MM.1S (cell line): ENCODE measurements around the gene TROAP.

Experiments used
- DNase-seq: peaks from one replicate; pipeline ENCODE4 v3.0.0-alpha.2; 2015
- H2AFZ ChIP-seq: fragments of 300-600 bp; sonication (generic); 2 replicates; pipeline ENCODE4 v1.6.0; 2016; ENCODE audit warnings: antibody characterized with exemption, low read length
- H3F3A ChIP-seq: fragments of 300-600 bp; sonication (generic); 2 replicates; pipeline ENCODE4 v1.6.1; 2016; ENCODE audit warnings: mild to moderate bottlenecking, antibody characterized with exemption, low read length, moderate library complexity, mixed read lengths; ENCODE audit not compliant: insufficient read depth
- H3K27ac ChIP-seq: fragments of 300-600 bp; sonication (generic); 2 replicates; pipeline ENCODE4 v1.5.1; 2016; ENCODE audit warnings: mild to moderate bottlenecking, low read length
- H3K27me3 ChIP-seq: fragments of 300-600 bp; sonication (generic); replicated peaks from 2 replicates; pipeline ENCODE4 v1.6.0; 2016; ENCODE audit warnings: low read length; ENCODE audit not compliant: insufficient read depth
- H3K36me3 ChIP-seq: fragments of 300-600 bp; sonication (generic); replicated peaks from 2 replicates; pipeline ENCODE4 v1.6.1; 2016; ENCODE audit warnings: mild to moderate bottlenecking, low read length, mixed read lengths; ENCODE audit not compliant: insufficient read depth
- H3K4me1 ChIP-seq: fragments of 300-600 bp; sonication (generic); 2 replicates; pipeline ENCODE4 v1.6.1; 2016; ENCODE audit warnings: low read length, mixed read lengths
- H3K4me2 ChIP-seq: fragments of 300-600 bp; sonication (generic); 2 replicates; pipeline ENCODE4 v1.6.0; 2016; ENCODE audit warnings: low read depth, low read length
- H3K4me3 ChIP-seq: fragments of 300-600 bp; sonication (generic); 2 replicates; pipeline ENCODE4 v1.5.1; 2016; ENCODE audit warnings: low read length, mixed read lengths
- H3K79me2 ChIP-seq: fragments of 300-600 bp; sonication (generic); 2 replicates; pipeline ENCODE4 v1.6.1; 2016; ENCODE audit warnings: mixed run types, low read length, mixed read lengths
- H3K9ac ChIP-seq: fragments of 300-600 bp; sonication (generic); 2 replicates; pipeline ENCODE4 v1.6.1; 2016; ENCODE audit warnings: low read length, mixed read lengths
- H3K9me2 ChIP-seq: fragments of 300-600 bp; sonication (generic); replicated peaks from 2 replicates; pipeline ENCODE4 v1.6.1; 2016; ENCODE audit warnings: mild to moderate bottlenecking, low read length, mixed read lengths; ENCODE audit not compliant: insufficient read depth
- H3K9me3 ChIP-seq: fragments of 300-600 bp; sonication (generic); replicated peaks from 2 replicates; pipeline ENCODE4 v1.6.1; 2016; ENCODE audit warnings: mild to moderate bottlenecking, low read length, mixed read lengths; ENCODE audit not compliant: insufficient read depth
- H4K20me1 ChIP-seq: fragments of 300-600 bp; sonication (generic); 2 replicates; pipeline ENCODE4 v1.6.1; 2016; ENCODE audit warnings: mild to moderate bottlenecking, low read length, moderate library complexity, mixed read lengths; ENCODE audit not compliant: insufficient read depth
- CTCF ChIP-seq: fragments of 300-600 bp; sonication (generic); IDR thresholded peaks from 2 replicates; pipeline ENCODE4 v1.5.1; 2016; ENCODE audit warnings: antibody characterized with exemption, low read length, mixed read lengths
- EZH2 ChIP-seq: fragments of 300-600 bp; sonication (generic); optimal IDR thresholded peaks from 2 replicates; pipeline ENCODE3; 2017; ENCODE audit warnings: low read depth, mild to moderate bottlenecking, antibody characterized with exemption, low read length, mixed read lengths
- EZH2phosphoT487 ChIP-seq: fragments of 300-600 bp; sonication (generic); IDR thresholded peaks from 2 replicates; pipeline ENCODE4 v1.6.1; 2018; ENCODE audit warnings: antibody characterized with exemption, low read length

Gene TROAP, protein sequence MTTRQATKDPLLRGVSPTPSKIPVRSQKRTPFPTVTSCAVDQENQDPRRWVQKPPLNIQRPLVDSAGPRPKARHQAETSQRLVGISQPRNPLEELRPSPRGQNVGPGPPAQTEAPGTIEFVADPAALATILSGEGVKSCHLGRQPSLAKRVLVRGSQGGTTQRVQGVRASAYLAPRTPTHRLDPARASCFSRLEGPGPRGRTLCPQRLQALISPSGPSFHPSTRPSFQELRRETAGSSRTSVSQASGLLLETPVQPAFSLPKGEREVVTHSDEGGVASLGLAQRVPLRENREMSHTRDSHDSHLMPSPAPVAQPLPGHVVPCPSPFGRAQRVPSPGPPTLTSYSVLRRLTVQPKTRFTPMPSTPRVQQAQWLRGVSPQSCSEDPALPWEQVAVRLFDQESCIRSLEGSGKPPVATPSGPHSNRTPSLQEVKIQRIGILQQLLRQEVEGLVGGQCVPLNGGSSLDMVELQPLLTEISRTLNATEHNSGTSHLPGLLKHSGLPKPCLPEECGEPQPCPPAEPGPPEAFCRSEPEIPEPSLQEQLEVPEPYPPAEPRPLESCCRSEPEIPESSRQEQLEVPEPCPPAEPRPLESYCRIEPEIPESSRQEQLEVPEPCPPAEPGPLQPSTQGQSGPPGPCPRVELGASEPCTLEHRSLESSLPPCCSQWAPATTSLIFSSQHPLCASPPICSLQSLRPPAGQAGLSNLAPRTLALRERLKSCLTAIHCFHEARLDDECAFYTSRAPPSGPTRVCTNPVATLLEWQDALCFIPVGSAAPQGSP

DNA sequence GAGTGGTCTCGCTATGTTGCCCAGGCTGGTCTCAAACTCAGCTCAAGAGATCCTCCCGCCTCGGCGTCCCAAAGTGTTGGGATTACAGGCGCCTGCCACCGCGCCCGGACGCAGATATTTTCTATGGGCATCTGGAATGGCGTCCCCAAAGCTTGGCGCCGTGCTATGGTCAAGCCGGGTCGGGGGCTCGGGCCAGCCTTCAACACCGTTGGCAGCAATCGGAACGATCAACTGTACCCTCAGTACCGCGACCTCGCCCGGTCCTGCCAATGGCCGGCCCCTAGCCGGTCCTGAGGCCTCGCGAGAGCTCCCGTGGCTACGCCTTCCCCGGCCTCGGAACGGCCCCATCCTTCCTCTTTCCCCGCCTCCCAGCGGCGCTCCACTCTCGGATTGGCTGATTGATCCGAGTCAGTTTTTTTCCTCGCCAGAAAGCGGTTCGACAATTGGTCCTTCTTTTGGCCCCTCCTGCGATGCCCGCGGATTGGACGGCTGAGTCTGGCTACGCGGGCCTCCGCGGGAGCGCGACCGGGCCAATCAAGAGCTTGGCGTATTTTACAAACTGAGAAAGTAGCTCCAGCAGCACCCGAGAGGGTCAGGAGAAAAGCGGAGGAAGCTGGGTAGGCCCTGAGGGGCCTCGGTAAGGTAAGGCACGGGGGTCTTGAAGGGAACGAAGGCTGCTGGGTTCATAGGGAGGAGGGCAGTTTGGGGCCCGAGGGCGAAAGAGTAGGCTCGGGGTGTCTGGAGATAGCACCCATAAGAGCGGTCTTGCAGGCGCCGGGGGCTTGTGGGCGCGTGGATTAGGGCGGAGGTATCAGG lies at the start of gene TROAP:
TSS of gene TROAP (plus strand) at position 548 of the 816 bp plus-strand sequence. CDS start 354 bp downstream, outside the sequence.
- Histone ChIP-seq H3K9me3 (no peaks in the 10 kb centered on the region), H4K20me1 (no peaks in the 10 kb centered on the region), H3K79me2 (peaks cover 13% of the 10 kb centered on the region), H2AFZ (peak within 1 kb of the TSS; percentile 95), H3K9me2 (no peaks in the 10 kb centered on the region), H3K36me3 (peaks cover 4% of the 10 kb centered on the region; the same call in 1 of the 2 replicates), H3F3A (no peaks in the 10 kb centered on the region; the same call in 1 of the 2 replicates), H3K9ac (peak within 1 kb of the TSS; percentile 69), H3K4me1 (peaks cover 8% of the 10 kb centered on the region), H3K27ac (peak within 1 kb of the TSS; percentile 22; the same call in 1 of the 2 replicates), H3K27me3 (no peaks in the 10 kb centered on the region), H3K4me2 (peak within 1 kb of the TSS; percentile 98), H3K4me3 (peak within 1 kb of the TSS; percentile 93)
- TF ChIP-seq EZH2 (no peak), CTCF (no peak)
- DNase-seq, result peak; percentile 98

GRCh38 chr12:49273726-49274395 lies 49.2 kb upstream of the TROAP start:
- peaks cover 13% of the 10 kb centered on the region for H3K36me3 ChIP-seq
- H3K9ac ChIP-seq, result no peak overlapping the region
- H4K20me1 ChIP-seq, result peaks cover 2% of the 10 kb centered on the region; the same call in 1 of the 2 replicates
- no peaks in the 10 kb centered on the region for H3K27me3 ChIP-seq
- no peaks in the 10 kb centered on the region for H3K9me2 ChIP-seq
- H3K9me3 ChIP-seq, result no peaks in the 10 kb centered on the region
- no peak overlapping the region for H3K4me2 ChIP-seq
- H3K79me2 ChIP-seq, result peaks cover 8% of the 10 kb centered on the region
- H3F3A ChIP-seq, result peaks cover 19% of the 10 kb centered on the region
- no peak for DNase-seq
- H3K4me1 ChIP-seq, result no peaks in the 10 kb centered on the region
- no peak overlapping the region for H3K4me3 ChIP-seq
- TF ChIP-seq EZH2phosphoT487, result no peak
- TF ChIP-seq CTCF, result no peak
- TF ChIP-seq EZH2, result no peak
- H2AFZ ChIP-seq, result no peak overlapping the region
- no peak overlapping the region for H3K27ac ChIP-seq

GRCh38 chr12:49274396-49275069 lies 48.5 kb upstream of the TROAP start:
- H3K9me3 ChIP-seq, result no peaks in the 10 kb centered on the region
- DNase-seq, result no peak
- peaks cover 13% of the 10 kb centered on the region for H3K36me3 ChIP-seq
- H3K27me3 ChIP-seq, result no peaks in the 10 kb centered on the region
- no peak overlapping the region for H3K27ac ChIP-seq
- no peak overlapping the region for H3K9ac ChIP-seq
- no peak overlapping the region for H3K4me2 ChIP-seq
- peaks cover 18% of the 10 kb centered on the region for H3F3A ChIP-seq
- H4K20me1 ChIP-seq, result no peaks in the 10 kb centered on the region
- H2AFZ ChIP-seq, result no peak overlapping the region
- no peaks in the 10 kb centered on the region for H3K9me2 ChIP-seq
- H3K4me1 ChIP-seq, result no peaks in the 10 kb centered on the region
- TF ChIP-seq EZH2phosphoT487 (no peak), EZH2 (no peak), CTCF (no peak)
- H3K4me3 ChIP-seq, result no peak overlapping the region
- H3K79me2 ChIP-seq, result peaks cover 5% of the 10 kb centered on the region
